Measurements from ENCODE around the gene LMAN1L. TPM values are rescaled to one million over a fixed set of nuclear protein-coding genes. Genes with fewer than 3 reads are reported as not detected.

The LMAN1L gene
- total and polyA plus RNA-seq, 4 experiments from 2014 or later = 0.23 to 0.39 TPM; not detected in 2

GRCh38 chr15:74858369-74858740 lies 45.7 kb downstream of the LMAN1L start:
- peaks cover 35% of the 10 kb centered on the region for H3K4me1 ChIP-seq (ENCODE audit: insufficient read depth, low read length)
- peaks cover 2 to 26% of the 10 kb centered on the region in 2 donors for H3K36me3 Mint-ChIP-seq
- H3K9me3 Mint-ChIP-seq = no peaks in the 10 kb centered on the region

GRCh38 chr15:74863239-74864056 lies 50.8 kb downstream of the LMAN1L start:
- Histone ChIP-seq H3K27me3 (ENCODE audit: insufficient read depth, low read length) (no peaks in the 10 kb centered on the region), H3K4me1 (ENCODE audit: insufficient read depth, low read length) (peaks cover 62% of the 10 kb centered on the region), H3K27ac (ENCODE audit: low read depth, low read length) (no peak overlapping the region), H3K9me3 (ENCODE audit: control insufficient read depth in 1 of 2, low read length in 2 of 2) (no peaks in the 10 kb centered on the region), H3K36me3 (ENCODE audit: insufficient read depth, low read length) (no peaks in the 10 kb centered on the region), H3K4me3 (ENCODE audit: low read length in 2 of 2) (no peak overlapping the region)
- Mint-ChIP-seq H3K4me3 (peak overlapping the region in 6 of 8 donors; percentile 0 to 56 (median 24)), H3K36me3 (peaks cover 18 to 21% of the 10 kb centered on the region in 2 donors), H3K4me1 (peaks cover 41 to 67% (median 51%) of the 10 kb centered on the region in 4 donors), H3K27me3 (no peaks in the 10 kb centered on the region), H3K9me3 (no peaks in the 10 kb centered on the region), H3K27ac (peak overlapping the region; percentile 22 to 89 (median 67))
- no peak for DNase-seq
- CTCF ChIA-PET (ENCODE audit: partially characterized antibody) = interaction anchor here (1.1 to 1.6 kb wide), 2 partner anchors 14 to 37 kb away, joined by 3 to 7 read pairs; no protein-coding TSS in a partner anchor
- intact Hi-C loops (cut with micrococcal nuclease) = no loop called here
- POLR2A ChIA-PET (ENCODE audit: partially characterized antibody) = interaction anchor here (0.6 to 1.5 kb wide), 5 partner anchors 9 to 68 kb away, joined by 3 to 5 read pairs (median 3); partner anchors contain the start of gene SCAMP2

More at GRCh38 chr15:74858369-74858740, 45.7 kb downstream of the LMAN1L start:
- DNase-seq = no peak
- Histone ChIP-seq H3K9me3 (ENCODE audit: control insufficient read depth in 1 of 2, low read length in 2 of 2) (no peaks in the 10 kb centered on the region), H3K27ac (ENCODE audit: low read depth, low read length) (no peak overlapping the region), H3K27me3 (ENCODE audit: insufficient read depth, low read length) (no peaks in the 10 kb centered on the region), H3K4me3 (ENCODE audit: low read length in 2 of 2) (no peak overlapping the region), H3K36me3 (ENCODE audit: insufficient read depth, low read length) (peaks cover 10% of the 10 kb centered on the region)
- peak overlapping the region; percentile 52 to 94 (median 80) for H3K27ac Mint-ChIP-seq
- intact Hi-C loops (cut with micrococcal nuclease) = no loop called here
- peaks cover 17 to 46% (median 30%) of the 10 kb centered on the region in 4 donors for H3K4me1 Mint-ChIP-seq
- H3K27me3 Mint-ChIP-seq = no peaks in the 10 kb centered on the region
- CTCF ChIA-PET (ENCODE audit: partially characterized antibody) = interaction anchor here (0.7 to 1.7 kb wide), 8 partner anchors 10 to 48 kb away, joined by 3 to 10 read pairs (median 5); partner anchors contain the start of gene FAM219B
- peak overlapping the region in 2 of 8 donors; percentile 4 to 5 for H3K4me3 Mint-ChIP-seq
- POLR2A ChIA-PET (ENCODE audit: partially characterized antibody) = interaction anchor here (0.7 to 3.6 kb wide), 7 partner anchors 10 to 48 kb away, joined by 3 to 20 read pairs (median 5); partner anchors contain the start of genes FAM219B and MPI

- no peaks in the 10 kb centered on the region for H3K27me3 Mint-ChIP-seq
- no peaks in the 10 kb centered on the region for H3K9me3 Mint-ChIP-seq
- Histone ChIP-seq H3K9me3 (ENCODE audit: control insufficient read depth in 1 of 2, low read length in 2 of 2) (no peaks in the 10 kb centered on the region), H3K4me1 (ENCODE audit: insufficient read depth, low read length) (peaks cover 62% of the 10 kb centered on the region), H3K27ac (ENCODE audit: low read depth, low read length) (no peak overlapping the region), H3K4me3 (ENCODE audit: low read length in 2 of 2) (no peak overlapping the region), H3K36me3 (ENCODE audit: insufficient read depth, low read length) (no peaks in the 10 kb centered on the region), H3K27me3 (ENCODE audit: insufficient read depth, low read length) (no peaks in the 10 kb centered on the region)
- peaks cover 42 to 67% (median 52%) of the 10 kb centered on the region in 4 donors for H3K4me1 Mint-ChIP-seq
- H3K27ac Mint-ChIP-seq = peak overlapping the region; percentile 4 to 90 (median 80)
- POLR2A ChIA-PET (ENCODE audit: partially characterized antibody) = interaction anchor here (0.6 to 1.5 kb wide), 5 partner anchors 9 to 67 kb away, joined by 3 to 5 read pairs (median 3); partner anchors contain the start of gene SCAMP2
- CTCF ChIA-PET (ENCODE audit: partially characterized antibody) = interaction anchor here (1.1 to 1.6 kb wide), 2 partner anchors 15 to 37 kb away, joined by 3 to 7 read pairs; no protein-coding TSS in a partner anchor
- H3K4me3 Mint-ChIP-seq = peak overlapping the region in 5 of 8 donors; percentile 6 to 52 (median 31)
- intact Hi-C loops (cut with micrococcal nuclease) = no loop called here
- H3K36me3 Mint-ChIP-seq = peaks cover 18 to 21% of the 10 kb centered on the region in 2 donors
- no peak for DNase-seq
These were observed 51.7 kb downstream of the LMAN1L start for GRCh38 chr15:74864296-74864695.

DNA sequence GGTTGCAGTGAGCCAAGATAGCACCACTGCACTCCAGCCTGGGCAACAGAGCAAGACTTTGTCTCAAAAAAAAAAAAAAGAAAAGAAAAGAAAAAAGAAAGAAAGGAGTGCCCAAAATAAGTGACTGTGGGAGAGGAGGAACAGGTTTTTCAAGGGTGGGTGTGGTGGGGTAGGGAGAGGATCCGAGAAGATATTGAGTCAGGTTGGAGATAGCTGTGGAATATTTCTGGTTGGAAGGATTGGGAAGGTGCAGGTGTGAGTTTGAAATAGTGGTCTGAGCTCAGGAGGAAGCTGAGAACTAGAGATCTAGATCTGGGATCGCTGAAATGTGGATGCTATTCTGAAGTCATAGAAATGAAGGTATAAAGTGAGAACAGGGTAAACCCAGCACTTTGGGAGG lies 52.7 kb downstream of the LMAN1L start:
- Mint-ChIP-seq H3K4me1 (peaks cover 50 to 72% (median 59%) of the 10 kb centered on the region in 4 donors), H3K27ac (peak overlapping the region; percentile 60 to 98 (median 93)), H3K36me3 (peaks cover 18 to 29% of the 10 kb centered on the region in 2 donors), H3K9me3 (no peaks in the 10 kb centered on the region), H3K4me3 (peak overlapping the region in 6 of 8 donors; percentile 1 to 75 (median 62)), H3K27me3 (no peaks in the 10 kb centered on the region)
- ChIA-PET POLR2A (ENCODE audit: partially characterized antibody) (interaction anchor here (0.6 to 1.5 kb wide), 3 partner anchors 8 to 41 kb away, joined by 3 to 5 read pairs (median 3); partner anchors contain the start of genes FAM219B and SCAMP2), CTCF (ENCODE audit: partially characterized antibody) (interaction anchor here (1.6 kb wide), 1 partner anchor 16 kb away, joined by 3 read pairs; no protein-coding TSS in a partner anchor)
- no peak for DNase-seq
- Histone ChIP-seq H3K36me3 (ENCODE audit: insufficient read depth, low read length) (no peaks in the 10 kb centered on the region), H3K4me3 (ENCODE audit: low read length in 2 of 2) (no peak overlapping the region), H3K4me1 (ENCODE audit: insufficient read depth, low read length) (peaks cover 69% of the 10 kb centered on the region), H3K9me3 (ENCODE audit: control insufficient read depth in 1 of 2, low read length in 2 of 2) (no peaks in the 10 kb centered on the region), H3K27me3 (ENCODE audit: insufficient read depth, low read length) (no peaks in the 10 kb centered on the region), H3K27ac (ENCODE audit: low read depth, low read length) (no peak overlapping the region)
- intact Hi-C loops (cut with micrococcal nuclease) = no loop called here

DNA sequence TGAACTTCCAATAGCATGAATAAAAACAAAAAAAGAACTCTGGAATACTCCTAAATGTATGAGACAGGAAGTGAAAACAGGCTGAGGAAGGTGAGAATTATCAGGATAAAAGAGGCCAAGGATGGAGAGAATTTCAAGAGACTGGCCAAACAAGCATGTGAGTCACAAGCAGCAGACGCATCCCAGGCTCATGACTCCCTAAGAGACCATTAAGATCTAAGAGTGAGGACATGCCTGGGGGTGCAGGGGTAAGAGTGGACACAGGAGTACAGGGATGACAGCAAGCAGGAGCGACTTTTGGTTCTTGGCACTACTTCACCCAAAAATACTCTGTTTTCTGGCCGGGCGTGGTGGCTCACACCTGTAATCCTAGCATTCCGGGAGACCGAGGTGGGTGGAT lies 53.5 kb downstream of the LMAN1L start:
- CTCF ChIA-PET (ENCODE audit: partially characterized antibody) = interaction anchor here (1.0 to 1.1 kb wide), 2 partner anchors 17 to 231 kb away, joined by 3 read pairs; no protein-coding TSS in a partner anchor
- peaks cover 18 to 34% of the 10 kb centered on the region in 2 donors for H3K36me3 Mint-ChIP-seq

DNA sequence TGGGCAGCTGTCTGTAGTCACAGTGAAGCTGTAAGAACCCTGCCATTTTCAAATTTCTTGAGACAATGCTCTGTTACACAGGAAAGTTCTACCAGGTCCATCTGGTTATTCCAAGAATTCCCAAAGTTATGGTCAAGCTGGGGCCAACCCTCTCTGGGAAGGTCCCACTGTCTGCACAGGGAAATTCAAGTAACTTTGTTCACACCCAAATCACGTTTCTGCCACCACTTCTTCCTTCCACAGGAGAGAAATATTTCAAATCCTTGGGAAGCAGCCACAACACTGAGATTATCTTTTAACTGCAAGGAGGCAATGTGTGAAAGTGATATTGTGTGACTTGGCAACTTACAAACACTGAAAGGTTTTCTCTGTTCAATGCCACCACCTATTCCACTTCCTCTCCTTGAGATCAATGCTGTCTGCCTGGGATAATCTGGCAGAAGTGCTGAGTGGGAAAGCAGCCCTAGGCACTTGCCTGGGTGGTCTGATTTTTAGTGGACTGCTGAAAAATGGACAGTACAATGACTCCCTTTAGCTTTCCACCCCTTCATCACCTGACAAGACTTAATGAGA lies 54.9 kb downstream of the LMAN1L start:
- CTCF ChIA-PET (ENCODE audit: partially characterized antibody) = interaction anchor here (0.8 to 4.7 kb wide), 9 partner anchors 9 to 99 kb away, joined by 3 to 79 read pairs (median 3); no protein-coding TSS in a partner anchor
- Mint-ChIP-seq H3K27ac (peak overlapping the region; percentile 77 to 98 (median 88)), H3K4me1 (peaks cover 60 to 88% (median 73%) of the 10 kb centered on the region in 4 donors), H3K36me3 (peaks cover 21 to 38% of the 10 kb centered on the region in 2 donors), H3K4me3 (peak overlapping the region; percentile 58 to 87 (median 74)), H3K9me3 (peaks cover 0 to 2% (median 0%) of the 10 kb centered on the region in 8 donors), H3K27me3 (no peaks in the 10 kb centered on the region)
- DNase-seq = no peak
- POLR2A ChIA-PET (ENCODE audit: partially characterized antibody) = interaction anchor here (0.8 to 4.6 kb wide), 12 partner anchors 11 to 90 kb away, joined by 3 to 32 read pairs (median 4); partner anchors contain the start of genes FAM219B and MPI
- Histone ChIP-seq H3K4me3 (ENCODE audit: low read length in 2 of 2) (peak overlapping the region in 1 of 2 donors; percentile 23), H3K36me3 (ENCODE audit: insufficient read depth, low read length) (no peaks in the 10 kb centered on the region), H3K27me3 (ENCODE audit: insufficient read depth, low read length) (no peaks in the 10 kb centered on the region), H3K4me1 (ENCODE audit: insufficient read depth, low read length) (peaks cover 91% of the 10 kb centered on the region), H3K27ac (ENCODE audit: low read depth, low read length) (peak overlapping the region; percentile 28), H3K9me3 (ENCODE audit: control insufficient read depth in 1 of 2, low read length in 2 of 2) (no peaks in the 10 kb centered on the region)
- intact Hi-C loops (cut with micrococcal nuclease) = no loop called here

More for the DNA sequence above, 53.5 kb downstream of the LMAN1L start:
- no peaks in the 10 kb centered on the region for H3K9me3 ChIP-seq (ENCODE audit: control insufficient read depth in 1 of 2, low read length in 2 of 2)
- H3K4me3 ChIP-seq (ENCODE audit: low read length in 2 of 2) = no peak overlapping the region
- no peak overlapping the region for H3K27ac ChIP-seq (ENCODE audit: low read depth, low read length)
- no peak for DNase-seq
- no peaks in the 10 kb centered on the region for H3K36me3 ChIP-seq (ENCODE audit: insufficient read depth, low read length)
- no peaks in the 10 kb centered on the region for H3K9me3 Mint-ChIP-seq
- intact Hi-C loops (cut with micrococcal nuclease) = no loop called here
- H3K27me3 Mint-ChIP-seq = no peaks in the 10 kb centered on the region
- POLR2A ChIA-PET (ENCODE audit: partially characterized antibody) = interaction anchor here (1.0 to 1.5 kb wide), 4 partner anchors 22 to 40 kb away, joined by 3 to 4 read pairs (median 4); partner anchors contain the start of gene FAM219B
- peak overlapping the region in 6 of 8 donors; percentile 55 to 75 (median 62) for H3K4me3 Mint-ChIP-seq
- H3K4me1 Mint-ChIP-seq = peaks cover 57 to 79% (median 67%) of the 10 kb centered on the region in 4 donors
- no peaks in the 10 kb centered on the region for H3K27me3 ChIP-seq (ENCODE audit: insufficient read depth, low read length)
- H3K27ac Mint-ChIP-seq = peak overlapping the region in 6 of 7 donors; percentile 15 to 98 (median 88)
- H3K4me1 ChIP-seq (ENCODE audit: insufficient read depth, low read length) = peaks cover 77% of the 10 kb centered on the region

Data from CD4-positive, alpha-beta memory T cell (primary cell).